ENCODE data around the gene PLSCR4. TPM values are rescaled to one million over a fixed set of nuclear protein-coding genes. Genes with fewer than 3 reads are reported as not detected.

Gene PLSCR4
- total and polyA plus RNA-seq, 4 donors = 19.5 to 56.4 (median 34.9) TPM

- Histone ChIP-seq H3K27ac (ENCODE audit: low read depth in 1 of 2, low read length in 2 of 2) (no peak overlapping the region), H3K27me3 (ENCODE audit: control insufficient read depth in 4 of 4, insufficient read depth in 4 of 4, low read length in 3 of 4) (no peaks in the 10 kb centered on the region), H3K9me3 (ENCODE audit: control insufficient read depth in 4 of 4, low read length in 3 of 4) (no peaks in the 10 kb centered on the region), H3K9ac (ENCODE audit: low read depth in 1 of 2, low read length in 2 of 2) (no peak overlapping the region), H3K4me3 (ENCODE audit: low read depth in 1 of 3, low read length in 3 of 3) (no peak overlapping the region), H3K36me3 (ENCODE audit: control insufficient read depth in 4 of 4, insufficient read depth in 3 of 4, low read depth in 1 of 4, low read length in 3 of 4) (peaks cover 0 to 3% (median 0%) of the 10 kb centered on the region in 4 donors), H3K4me1 (ENCODE audit: control insufficient read depth in 4 of 4, insufficient read depth in 4 of 4, low read length in 3 of 4) (peaks cover under 1 to 3% (median 2%) of the 10 kb centered on the region in 4 donors)
- 83% methylated on average over 1 of the region's 1 CpG for WGBS
- TF ChIP-seq HNF4A (conservative IDR thresholded peaks at IDR 0.05) (no peak), RXRA (IDR thresholded peaks at IDR 0.05) (no peak), REST (IDR thresholded peaks at IDR 0.05) (no peak), FOXA1 (IDR thresholded peaks at IDR 0.05) (no peak), TAF1 (conservative IDR thresholded peaks at IDR 0.05) (no peak), RAD21 (IDR thresholded peaks at IDR 0.05) (no peak), NR2F2 (IDR thresholded peaks at IDR 0.05) (no peak), HNF4G (IDR thresholded peaks at IDR 0.05) (no peak), ZBTB33 (IDR thresholded peaks at IDR 0.05) (no peak), CTCF (IDR thresholded peaks at IDR 0.05; ENCODE audit: low read depth, low read length, missing input control) (no peak), JUND (IDR thresholded peaks at IDR 0.05) (no peak), GABPA (IDR thresholded peaks at IDR 0.05 in 1 of 2, conservative IDR thresholded peaks at IDR 0.05 in 1 of 2) (no peak), ATF3 (IDR thresholded peaks at IDR 0.05) (no peak), YY1 (IDR thresholded peaks at IDR 0.05) (no peak), SP1 (IDR thresholded peaks at IDR 0.05) (no peak), FOXA2 (IDR thresholded peaks at IDR 0.05) (no peak), MAX (IDR thresholded peaks at IDR 0.05) (no peak), EGR1 (IDR thresholded peaks at IDR 0.05; ENCODE audit: low read depth in 2 of 2) (no peak)
- DNase-seq (ENCODE audit: low spot score) = no peak
These were observed 7.3 kb downstream of the PLSCR4 start for GRCh38 chr3:146243559-146243958.
